Measurements from ENCODE around the gene BEST4. TPM values are rescaled to one million over a fixed set of nuclear protein-coding genes. Genes with fewer than 3 reads are reported as not detected.

Gene BEST4
- total and polyA plus RNA-seq, 2 of the 8 experiments (the other 6 are each of a cell fraction or from before 2014, with no cell fraction given) = 0.76 to 1.4 TPM

GRCh38 chr1:44775930-44776729 lies 11.8 kb downstream of the BEST4 start (continued):
- TF ChIP-seq CHD7 (IDR thresholded peaks at IDR 0.05; ENCODE audit: insufficient replicate concordance, low read length) = no peak
- no peak for TF ChIP-seq SUZ12 (IDR thresholded peaks at IDR 0.05; ENCODE audit: low read length)
- TF ChIP-seq HDAC2 (IDR thresholded peaks at IDR 0.05; ENCODE audit: borderline replicate concordance in 1 of 2, low read depth in 2 of 2, low read length in 2 of 2) = peak in 1 of 2 experiments; percentile 44; a peak in 1 of 4 replicates
- no peak for TF ChIP-seq HDAC6 (IDR thresholded peaks at IDR 0.05; ENCODE audit: low read depth, low read length)
- TF ChIP-seq EZH2 (IDR thresholded peaks at IDR 0.05; ENCODE audit: low read depth, low read length, severe bottlenecking) = no peak
- TF ChIP-seq ZNF274 (IDR thresholded peaks at IDR 0.05; ENCODE audit: borderline replicate concordance, extremely low read depth, low read length) = no peak
- no peak for TF ChIP-seq CEBPB (IDR thresholded peaks at IDR 0.05; ENCODE audit: low read depth, low read length)
- TF ChIP-seq JUN (IDR thresholded peaks at IDR 0.05; ENCODE audit: low read depth, low read length) = no peak
- peak; percentile 26 for TF ChIP-seq TAF7 (optimal IDR thresholded peaks at IDR 0.05; ENCODE audit: borderline replicate concordance, low read depth, low read length)
- TF ChIP-seq SIX5 (IDR thresholded peaks at IDR 0.05; ENCODE audit: low read depth, low read length) = no peak
